Gastrocnemius medialis (tissue), 4 donors: Measurements from ENCODE around the gene HYAL3. TPM values are rescaled to one million over a fixed set of nuclear protein-coding genes. Genes with fewer than 3 reads are reported as not detected.

Source experiments
- ATAC-seq, 2 donors: fragments of 150-250 bp; one replicate each; pipeline ENCODE4 v1.9.1; 2016
- DNase-seq, 2 donors: peaks; one replicate each; pipeline ENCODE4 v3.0.0-alpha.2; 2019
- H3K27ac ChIP-seq, 4 donors: fragments of 200-600 bp; sonication (generic); 1 replicate in 1 of 4; 2 replicates in 3 of 4; pipeline ENCODE4 v1.5.1; 2016 to 2018; ENCODE audit warnings: mild to moderate bottlenecking in 2 of 4, moderate library complexity in 1 of 4
- H3K27me3 ChIP-seq, 3 donors: fragments of 200-600 bp; sonication (generic) in 2 of 3; 1 replicate in 1 of 3; 2 replicates in 2 of 3; pipeline versions ENCODE4 v1.5.1 to v1.6.0; 2016 to 2019; ENCODE audit warnings: mild to moderate bottlenecking in 1 of 3, moderate library complexity in 1 of 3
- H3K36me3 ChIP-seq, 2 donors: fragments of 200-600 bp; sonication (generic) in 1 of 2; one replicate each; pipeline ENCODE4 v1.5.1; 2017 to 2018
- H3K4me1 ChIP-seq, 2 donors: fragments of 200-600 bp; sonication (generic) in 1 of 2; one replicate each; pipeline ENCODE4 v1.5.1; 2016 to 2017; ENCODE audit warnings: mild to moderate bottlenecking in 2 of 2
- H3K4me3 ChIP-seq, 4 donors: fragments of 200-600 bp; sonication (generic) in 3 of 4; 1 replicate in 1 of 4; 2 replicates in 3 of 4; pipeline ENCODE4 v1.5.1; 2016 to 2019; ENCODE audit warnings: mild to moderate bottlenecking in 2 of 4
- H3K9me3 ChIP-seq, 3 donors: fragments of 200-600 bp; sonication (generic) in 2 of 3; 1 replicate in 1 of 3; 2 replicates in 2 of 3; pipeline ENCODE4 v1.5.1; 2016 to 2019
- POLR2A ChIP-seq, 2 donors: fragments of 450-650 bp; IDR thresholded peaks; one replicate each; pipeline ENCODE4 v1.6.1; 2017; ENCODE audit warnings: antibody characterized with exemption in 2 of 2, mild to moderate bottlenecking in 2 of 2, moderate library complexity in 2 of 2
- in situ Hi-C, 4 donors: fragments of 200-750 bp; cut with MboI; loops; one replicate each; pipeline versions ENCODE4 v1.15.0 to v1.8.0; 2017; ENCODE audit warnings: low sequenced_read_pairs in 4 of 4
- intact Hi-C: fragments of 100-400 bp; cut with DNase I; formaldehyde crosslinking; loops from one replicate; pipeline ENCODE4 v1.15.1; 2023; ENCODE audit warnings: low total_unique reads
- total RNA-seq, 4 donors: library from RNA; depleted of rRNA; stranded (reverse); fragments of >200 nt; gene quantifications; one replicate each; pipeline versions ENCODE4 v1.1.0 to v1.2.3, GENCODE V29; 2016
- TF ChIP-seq, protein P1 (sequence below), 5 experiments: fragments of 450-650 bp in 3 of 5; fragments of 200-600 bp in 2 of 5; sonication (generic) in 2 of 5; IDR thresholded peaks in 4 of 5; conservative IDR thresholded peaks in 1 of 5; 1 replicate in 4 of 5; 2 replicates in 1 of 5; pipeline ENCODE4 v1.5.1; 2016 to 2019; ENCODE audit warnings: antibody characterized with exemption in 5 of 5, mild to moderate bottlenecking in 3 of 5, moderate library complexity in 3 of 5

The HYAL3 gene
- total RNA-seq, 4 donors from 2014 or later, result 1.1 to 2.3 (median 1.2) TPM; not detected in 1

DNA sequence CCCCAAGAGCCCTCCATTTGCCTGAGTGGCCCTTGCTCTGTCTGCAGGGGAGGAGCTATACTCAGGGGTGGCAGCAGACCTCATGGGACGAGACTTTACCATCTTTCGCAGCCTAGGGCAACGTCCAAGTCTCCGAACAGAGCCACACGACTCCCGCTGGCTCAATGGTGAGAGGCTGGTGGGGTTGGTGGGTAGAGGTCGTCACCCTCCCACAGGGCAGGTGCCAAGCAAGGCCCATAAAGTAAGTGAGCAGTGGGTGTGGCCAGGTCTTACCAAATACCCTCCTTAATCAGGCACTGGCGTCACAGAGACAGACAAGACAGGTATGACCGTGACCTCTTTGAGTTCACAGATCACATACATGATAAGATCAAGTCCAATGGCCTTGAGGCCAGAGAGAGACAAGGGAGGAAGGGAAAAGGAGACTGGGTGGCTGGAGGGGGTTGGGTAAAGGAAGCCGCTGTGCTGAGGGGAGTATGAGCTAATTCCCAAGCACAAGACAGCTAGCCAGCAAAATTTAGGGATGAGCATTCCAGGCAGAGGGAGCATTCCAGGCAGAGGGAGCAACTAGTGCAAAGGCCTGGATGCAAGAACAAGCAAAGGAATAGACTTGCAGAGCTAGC lies 27.8 kb downstream of the HYAL3 start:
- no peaks in the 10 kb centered on the region for H3K36me3 ChIP-seq
- no peak for ATAC-seq
- H3K9me3 ChIP-seq, result no peaks in the 10 kb centered on the region
- no peak for DNase-seq
- no peak for TF ChIP-seq POLR2A (IDR thresholded peaks at IDR 0.05)
- TF ChIP-seq, protein P1, sequence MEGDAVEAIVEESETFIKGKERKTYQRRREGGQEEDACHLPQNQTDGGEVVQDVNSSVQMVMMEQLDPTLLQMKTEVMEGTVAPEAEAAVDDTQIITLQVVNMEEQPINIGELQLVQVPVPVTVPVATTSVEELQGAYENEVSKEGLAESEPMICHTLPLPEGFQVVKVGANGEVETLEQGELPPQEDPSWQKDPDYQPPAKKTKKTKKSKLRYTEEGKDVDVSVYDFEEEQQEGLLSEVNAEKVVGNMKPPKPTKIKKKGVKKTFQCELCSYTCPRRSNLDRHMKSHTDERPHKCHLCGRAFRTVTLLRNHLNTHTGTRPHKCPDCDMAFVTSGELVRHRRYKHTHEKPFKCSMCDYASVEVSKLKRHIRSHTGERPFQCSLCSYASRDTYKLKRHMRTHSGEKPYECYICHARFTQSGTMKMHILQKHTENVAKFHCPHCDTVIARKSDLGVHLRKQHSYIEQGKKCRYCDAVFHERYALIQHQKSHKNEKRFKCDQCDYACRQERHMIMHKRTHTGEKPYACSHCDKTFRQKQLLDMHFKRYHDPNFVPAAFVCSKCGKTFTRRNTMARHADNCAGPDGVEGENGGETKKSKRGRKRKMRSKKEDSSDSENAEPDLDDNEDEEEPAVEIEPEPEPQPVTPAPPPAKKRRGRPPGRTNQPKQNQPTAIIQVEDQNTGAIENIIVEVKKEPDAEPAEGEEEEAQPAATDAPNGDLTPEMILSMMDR (IDR thresholded peaks at IDR 0.05 in 4 of 5, conservative IDR thresholded peaks at IDR 0.05 in 1 of 5), result no peak
- no peak overlapping the region for H3K4me3 ChIP-seq
- no peak overlapping the region for H3K27ac ChIP-seq
- in situ Hi-C loops (loop anchor here in 2 of 4 donors (5.0 to 10.0 kb wide), 2 partner anchors 44 to 47 kb away; no protein-coding TSS in a partner anchor), intact Hi-C loops (no loop called here)
- H3K4me1 ChIP-seq, result peaks cover 30 to 54% of the 10 kb centered on the region in 2 donors
- no peaks in the 10 kb centered on the region for H3K27me3 ChIP-seq

DNA sequence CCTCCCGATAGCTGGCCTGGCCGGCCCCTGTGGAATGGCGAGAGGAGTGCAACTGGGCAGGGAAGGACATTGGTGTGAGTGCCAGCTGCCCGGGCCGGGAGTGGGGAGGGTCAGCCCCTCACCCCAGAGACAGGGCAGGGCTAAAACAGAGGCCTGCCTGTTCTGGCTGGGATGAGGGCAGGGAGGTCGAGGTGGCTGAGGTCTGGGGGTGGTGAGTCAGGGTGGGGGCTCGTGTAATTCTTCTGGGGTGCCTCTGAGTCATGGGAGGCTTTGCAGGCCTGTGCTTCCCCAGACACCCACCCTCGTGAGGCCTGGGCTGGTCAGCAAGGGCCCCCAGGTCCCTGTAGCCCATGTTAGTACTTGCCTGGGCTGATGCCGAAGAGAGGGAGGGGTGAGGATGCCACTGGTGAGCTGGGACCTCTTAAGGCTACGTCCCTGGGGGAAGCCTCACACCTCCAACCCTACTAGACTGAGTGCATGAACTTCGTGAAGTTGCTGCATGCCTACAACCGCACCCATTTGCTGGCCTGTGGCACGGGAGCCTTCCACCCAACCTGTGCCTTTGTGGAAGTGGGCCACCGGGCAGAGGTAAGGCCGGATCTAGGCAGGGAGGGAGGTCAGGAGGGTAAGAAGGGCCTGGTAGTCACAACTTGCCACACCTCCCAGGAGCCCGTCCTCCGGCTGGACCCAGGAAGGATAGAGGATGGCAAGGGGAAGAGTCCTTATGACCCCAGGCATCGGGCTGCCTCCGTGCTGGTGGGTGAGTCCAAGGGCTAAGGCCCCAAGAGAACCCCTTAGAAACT lies 28.6 kb downstream of the HYAL3 start:
- no peak overlapping the region for H3K4me3 ChIP-seq
- ATAC-seq, result no peak
- in situ Hi-C loops (loop anchor here in 2 of 4 donors (5.0 to 10.0 kb wide), 2 partner anchors 43 to 46 kb away; no protein-coding TSS in a partner anchor), intact Hi-C loops (no loop called here)
- H3K27me3 ChIP-seq, result no peaks in the 10 kb centered on the region
- no peak for DNase-seq
- TF ChIP-seq POLR2A (IDR thresholded peaks at IDR 0.05), result no peak
- TF ChIP-seq, protein P1 (IDR thresholded peaks at IDR 0.05 in 4 of 5, conservative IDR thresholded peaks at IDR 0.05 in 1 of 5), result no peak
- peaks cover 33 to 62% of the 10 kb centered on the region in 2 donors for H3K4me1 ChIP-seq
- H3K36me3 ChIP-seq, result no peaks in the 10 kb centered on the region
- peak overlapping the region in 1 of 4 donors; percentile 27 for H3K27ac ChIP-seq
- H3K9me3 ChIP-seq, result no peaks in the 10 kb centered on the region

DNA sequence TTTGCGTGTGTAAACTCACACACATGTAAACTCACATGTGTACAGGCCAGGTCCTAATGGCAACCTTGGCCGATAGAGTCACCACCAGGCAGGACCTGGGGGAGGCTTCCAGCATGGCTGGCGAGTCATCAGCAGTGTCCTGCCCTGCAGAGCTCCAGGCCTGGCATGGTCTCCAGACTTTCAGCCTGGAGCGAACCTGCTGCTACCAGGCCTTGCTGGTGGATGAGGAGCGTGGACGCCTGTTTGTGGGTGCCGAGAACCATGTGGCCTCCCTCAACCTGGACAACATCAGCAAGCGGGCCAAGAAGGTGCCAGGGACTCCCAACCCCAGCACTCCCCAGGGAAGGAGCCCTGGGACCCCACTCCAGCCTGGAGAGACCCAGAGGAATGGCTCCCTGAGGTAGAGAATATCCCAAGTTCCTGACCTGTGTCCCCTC lies 29.2 kb downstream of the HYAL3 start:
- in situ Hi-C loops, result loop anchor here in 2 of 4 donors (5.0 to 10.0 kb wide), 2 partner anchors 43 to 45 kb away; no protein-coding TSS in a partner anchor
- Histone ChIP-seq H3K27me3 (no peaks in the 10 kb centered on the region), H3K27ac (peak overlapping the region in 1 of 4 donors; percentile 27), H3K36me3 (no peaks in the 10 kb centered on the region), H3K9me3 (no peaks in the 10 kb centered on the region), H3K4me3 (no peak overlapping the region), H3K4me1 (peaks cover 33 to 67% of the 10 kb centered on the region in 2 donors)
- intact Hi-C loops, result no loop called here
- DNase-seq, result no peak
- no peak for ATAC-seq
- no peak for TF ChIP-seq POLR2A (IDR thresholded peaks at IDR 0.05)
- TF ChIP-seq, protein P1 (IDR thresholded peaks at IDR 0.05 in 4 of 5, conservative IDR thresholded peaks at IDR 0.05 in 1 of 5), result no peak

DNA sequence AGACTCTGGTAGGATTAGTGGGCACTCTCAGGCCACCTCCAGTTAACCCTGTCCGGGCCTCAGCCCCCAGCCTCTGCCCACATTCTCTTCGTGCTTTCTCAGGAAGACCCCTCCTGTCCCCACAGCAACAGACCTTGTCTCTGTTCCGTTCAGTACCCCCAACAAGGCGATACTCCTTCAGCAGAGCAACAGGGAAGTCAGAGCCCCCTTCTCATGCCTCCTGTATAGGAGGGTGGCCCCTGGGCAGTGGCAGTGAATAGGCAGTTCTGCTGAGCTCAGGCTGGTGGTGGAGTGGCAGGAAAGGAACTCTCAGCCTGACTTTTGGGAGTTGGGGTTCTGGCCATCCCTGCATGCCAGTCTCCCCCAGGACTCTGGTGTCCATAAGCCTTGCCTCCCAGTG lies 29.7 kb downstream of the HYAL3 start:
- H3K4me1 ChIP-seq, result peaks cover 33 to 73% of the 10 kb centered on the region in 2 donors
- H3K9me3 ChIP-seq, result no peaks in the 10 kb centered on the region
- H3K27ac ChIP-seq, result peak overlapping the region; percentile 69 to 90 (median 72)
- DNase-seq, result no peak
- H3K4me3 ChIP-seq, result peak overlapping the region in 2 of 4 donors; percentile 4 to 11
- intact Hi-C loops (no loop called here), in situ Hi-C loops (no loop called here)
- no peaks in the 10 kb centered on the region for H3K27me3 ChIP-seq
- TF ChIP-seq, protein P1 (IDR thresholded peaks at IDR 0.05 in 4 of 5, conservative IDR thresholded peaks at IDR 0.05 in 1 of 5), result no peak
- TF ChIP-seq POLR2A (IDR thresholded peaks at IDR 0.05), result no peak
- no peaks in the 10 kb centered on the region for H3K36me3 ChIP-seq
- ATAC-seq, result no peak
